ENCODE data around the gene BHMT.
"Not testable (repeated sequence)": the region's sequence is repeated elsewhere in the genome, so short reads cannot be mapped to it uniquely, and the experiment has no call there.

BHMT gene

GRCh38 chr5:79133657-79134451, 22.2 kb downstream of the BHMT start:
- TF ChIP-seq POLR2A (IDR thresholded peaks at IDR 0.05; ENCODE audit: low read length): no peak
- no peak for TF ChIP-seq GATA1 (IDR thresholded peaks at IDR 0.05; ENCODE audit: low read depth, low read length)
- DNase-seq: peak; percentile 84 to 91

GRCh38 chr5:79135790-79136553, 24.4 kb downstream of the BHMT start:
- DNase-seq: no peak
- TF ChIP-seq POLR2A (IDR thresholded peaks at IDR 0.05; ENCODE audit: low read length): no peak
- TF ChIP-seq GATA1 (IDR thresholded peaks at IDR 0.05; ENCODE audit: low read depth, low read length): no peak

GRCh38 chr5:79136618-79137017, 25.0 kb downstream of the BHMT start:
- TF ChIP-seq POLR2A (IDR thresholded peaks at IDR 0.05; ENCODE audit: low read length): no peak
- no peak for TF ChIP-seq GATA1 (IDR thresholded peaks at IDR 0.05; ENCODE audit: low read depth, low read length)
- no peak for DNase-seq

GRCh38 chr5:79140553-79140952, 28.9 kb downstream of the BHMT start:
- DNase-seq: no peak
- TF ChIP-seq POLR2A (IDR thresholded peaks at IDR 0.05; ENCODE audit: low read length) (no peak), GATA1 (IDR thresholded peaks at IDR 0.05; ENCODE audit: low read depth, low read length) (no peak)

- TF ChIP-seq POLR2A (IDR thresholded peaks at IDR 0.05; ENCODE audit: low read length): no peak
- no peak for TF ChIP-seq GATA1 (IDR thresholded peaks at IDR 0.05; ENCODE audit: low read depth, low read length)
- peak; percentile 30 to 70 for DNase-seq
These were observed 32.2 kb downstream of the BHMT start for GRCh38 chr5:79143684-79144379.

- DNase-seq: no peak
- no peak for TF ChIP-seq POLR2A (IDR thresholded peaks at IDR 0.05; ENCODE audit: low read length)
- TF ChIP-seq GATA1 (IDR thresholded peaks at IDR 0.05; ENCODE audit: low read depth, low read length): no peak
These were observed 35.5 kb downstream of the BHMT start for GRCh38 chr5:79147076-79147475.

GRCh38 chr5:79149433-79149832, 37.8 kb downstream of the BHMT start:
- TF ChIP-seq POLR2A (IDR thresholded peaks at IDR 0.05; ENCODE audit: low read length) (no peak), GATA1 (IDR thresholded peaks at IDR 0.05; ENCODE audit: low read depth, low read length) (no peak)
- no peak for DNase-seq

GRCh38 chr5:79151942-79152671, 40.5 kb downstream of the BHMT start:
- TF ChIP-seq POLR2A (IDR thresholded peaks at IDR 0.05; ENCODE audit: low read length) (no peak), GATA1 (IDR thresholded peaks at IDR 0.05; ENCODE audit: low read depth, low read length) (no peak)

GRCh38 chr5:79157305-79157704, 45.7 kb downstream of the BHMT start:
- TF ChIP-seq POLR2A (IDR thresholded peaks at IDR 0.05; ENCODE audit: low read length): no peak
- no peak for TF ChIP-seq GATA1 (IDR thresholded peaks at IDR 0.05; ENCODE audit: low read depth, low read length)
- no peak for DNase-seq

More at GRCh38 chr5:79151942-79152671, 40.5 kb downstream of the BHMT start:
- DNase-seq: no peak

GRCh38 chr5:79161647-79162046, 50.0 kb downstream of the BHMT start:
- DNase-seq: not testable (repeated sequence)

- no peak for TF ChIP-seq GATA1 (IDR thresholded peaks at IDR 0.05; ENCODE audit: low read depth, low read length)
- TF ChIP-seq POLR2A (IDR thresholded peaks at IDR 0.05; ENCODE audit: low read length): no peak
- peak; percentile 81 to 90 for DNase-seq
These were observed 56.4 kb downstream of the BHMT start for GRCh38 chr5:79168031-79168430.

- DNase-seq: no peak
- TF ChIP-seq GATA1 (IDR thresholded peaks at IDR 0.05; ENCODE audit: low read depth, low read length) (no peak), POLR2A (IDR thresholded peaks at IDR 0.05; ENCODE audit: low read length) (no peak)
These were observed 59.1 kb downstream of the BHMT start for GRCh38 chr5:79170661-79171060.

GRCh38 chr5:79171635-79172245, 60.1 kb downstream of the BHMT start:
- no peak for TF ChIP-seq POLR2A (IDR thresholded peaks at IDR 0.05; ENCODE audit: low read length)
- TF ChIP-seq GATA1 (IDR thresholded peaks at IDR 0.05; ENCODE audit: low read depth, low read length): no peak
- no peak for DNase-seq

Data from erythroblast (primary cell).